DOHH2 (cell line): ENCODE data around the gene LANCL1.

Experiments
- H3F3A ChIP-seq: fragments of 200-600 bp; sonication (generic), shearing (Covaris generic); 2 replicates; pipeline ENCODE4 v1.6.0; 2016; ENCODE audit warnings: antibody characterized with exemption, mild to moderate bottlenecking; ENCODE audit not compliant: control insufficient read depth, insufficient read depth
- H3K27ac ChIP-seq: fragments of 200-600 bp; sonication (generic); 2 replicates; pipeline ENCODE4 v1.5.1; 2014; ENCODE audit warnings: low read depth, mild to moderate bottlenecking, low read length, moderate library complexity
- H3K27me3 ChIP-seq: fragments of 200-600 bp; sonication (generic); 2 replicates; pipeline ENCODE4 v1.6.1; 2014; ENCODE audit warnings: mild to moderate bottlenecking, low read length, mixed read lengths; ENCODE audit not compliant: control insufficient read depth
- H3K36me3 ChIP-seq: fragments of 200-600 bp; sonication (generic); 2 replicates; pipeline ENCODE4 v1.6.1; 2014; ENCODE audit warnings: mild to moderate bottlenecking, low read length, moderate library complexity, mixed read lengths; ENCODE audit not compliant: control insufficient read depth
- H3K4me1 ChIP-seq: fragments of 200-600 bp; sonication (generic); 2 replicates; pipeline ENCODE4 v1.6.1; 2014; ENCODE audit warnings: mild to moderate bottlenecking, low read length, mixed read lengths; ENCODE audit not compliant: control insufficient read depth
- H3K4me2 ChIP-seq: fragments of 200-600 bp; sonication (generic); 2 replicates; pipeline ENCODE4 v1.6.0; 2014; ENCODE audit warnings: mild to moderate bottlenecking, low read length, moderate library complexity
- H3K4me3 ChIP-seq: fragments of 200-600 bp; sonication (generic); 2 replicates; pipeline ENCODE4 v1.5.1; 2014; ENCODE audit warnings: mild to moderate bottlenecking, low read length, mixed read lengths
- H3K79me2 ChIP-seq: fragments of 200-600 bp; sonication (generic); 2 replicates; pipeline ENCODE4 v1.6.1; 2014; ENCODE audit warnings: mild to moderate bottlenecking, low read length, mixed read lengths; ENCODE audit not compliant: control insufficient read depth
- H3K9me2 ChIP-seq: fragments of 200-600 bp; sonication (generic); replicated peaks from 2 replicates; pipeline ENCODE4 v1.6.1; 2014; ENCODE audit warnings: mild to moderate bottlenecking, low read length, mixed read lengths; ENCODE audit not compliant: control insufficient read depth
- H3K9me3 ChIP-seq: fragments of 200-600 bp; sonication (generic); 2 replicates; pipeline ENCODE4 v1.6.1; 2014; ENCODE audit warnings: antibody characterized with exemption, low read length, mixed read lengths; ENCODE audit not compliant: control insufficient read depth, insufficient read depth
- H4K20me1 ChIP-seq: fragments of 200-600 bp; sonication (generic); 2 replicates; pipeline ENCODE4 v1.6.0; 2014; ENCODE audit warnings: low read depth, mild to moderate bottlenecking, antibody characterized with exemption, low read length, moderate library complexity; ENCODE audit not compliant: control insufficient read depth, insufficient read depth
- EZH2phosphoT487 ChIP-seq: fragments of 200-600 bp; sonication (generic); IDR thresholded peaks from 2 replicates; pipeline ENCODE4 v1.6.1; 2017; ENCODE audit warnings: borderline replicate concordance, mild to moderate bottlenecking, antibody characterized with exemption, low read length, moderate library complexity, mixed read lengths
- TF ChIP-seq, protein P1 (sequence below): fragments of 200-600 bp; sonication (generic); IDR thresholded peaks from one replicate; pipeline ENCODE4 v1.5.1; 2014; ENCODE audit warnings: antibody characterized with exemption, mild to moderate bottlenecking, low read depth, low read length; ENCODE audit not compliant: poor library complexity, severe bottlenecking

LANCL1 gene

DNA sequence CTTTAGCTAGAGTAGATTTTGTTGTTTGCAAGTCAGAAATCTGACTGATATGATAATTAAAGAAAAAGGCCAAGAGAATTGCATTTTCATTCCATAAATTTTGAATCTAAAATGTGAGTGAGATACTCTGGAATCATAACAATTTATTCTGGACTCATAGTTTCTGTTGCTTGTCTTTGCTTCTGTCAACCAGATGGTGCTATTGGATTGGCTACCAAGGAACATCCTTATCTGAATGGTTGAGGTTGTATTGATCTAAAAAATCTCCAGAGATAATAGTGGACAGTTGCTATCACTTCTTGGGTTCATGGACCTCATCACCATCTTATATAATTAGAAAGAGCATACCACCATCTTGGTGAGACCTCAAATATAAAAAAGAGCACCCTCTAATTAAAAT lies 45.8 kb upstream of the LANCL1 start:
- H3K9me3 ChIP-seq, result no peaks in the 10 kb centered on the region
- H3K27ac ChIP-seq, result no peak overlapping the region
- no peak overlapping the region for H3K4me3 ChIP-seq
- peaks cover 5% of the 10 kb centered on the region for H3K4me1 ChIP-seq
- H3K27me3 ChIP-seq, result 0 out of 2 replicates have a peak, but pooled peaks cover 2% of the 10 kb centered on the region
- H4K20me1 ChIP-seq, result no peaks in the 10 kb centered on the region
- no peaks in the 10 kb centered on the region for H3K9me2 ChIP-seq
- H3K4me2 ChIP-seq, result no peak overlapping the region
- no peaks in the 10 kb centered on the region for H3F3A ChIP-seq
- no peaks in the 10 kb centered on the region for H3K79me2 ChIP-seq
- no peaks in the 10 kb centered on the region for H3K36me3 ChIP-seq
- TF ChIP-seq, protein P1, sequence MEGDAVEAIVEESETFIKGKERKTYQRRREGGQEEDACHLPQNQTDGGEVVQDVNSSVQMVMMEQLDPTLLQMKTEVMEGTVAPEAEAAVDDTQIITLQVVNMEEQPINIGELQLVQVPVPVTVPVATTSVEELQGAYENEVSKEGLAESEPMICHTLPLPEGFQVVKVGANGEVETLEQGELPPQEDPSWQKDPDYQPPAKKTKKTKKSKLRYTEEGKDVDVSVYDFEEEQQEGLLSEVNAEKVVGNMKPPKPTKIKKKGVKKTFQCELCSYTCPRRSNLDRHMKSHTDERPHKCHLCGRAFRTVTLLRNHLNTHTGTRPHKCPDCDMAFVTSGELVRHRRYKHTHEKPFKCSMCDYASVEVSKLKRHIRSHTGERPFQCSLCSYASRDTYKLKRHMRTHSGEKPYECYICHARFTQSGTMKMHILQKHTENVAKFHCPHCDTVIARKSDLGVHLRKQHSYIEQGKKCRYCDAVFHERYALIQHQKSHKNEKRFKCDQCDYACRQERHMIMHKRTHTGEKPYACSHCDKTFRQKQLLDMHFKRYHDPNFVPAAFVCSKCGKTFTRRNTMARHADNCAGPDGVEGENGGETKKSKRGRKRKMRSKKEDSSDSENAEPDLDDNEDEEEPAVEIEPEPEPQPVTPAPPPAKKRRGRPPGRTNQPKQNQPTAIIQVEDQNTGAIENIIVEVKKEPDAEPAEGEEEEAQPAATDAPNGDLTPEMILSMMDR, result no peak

DNA sequence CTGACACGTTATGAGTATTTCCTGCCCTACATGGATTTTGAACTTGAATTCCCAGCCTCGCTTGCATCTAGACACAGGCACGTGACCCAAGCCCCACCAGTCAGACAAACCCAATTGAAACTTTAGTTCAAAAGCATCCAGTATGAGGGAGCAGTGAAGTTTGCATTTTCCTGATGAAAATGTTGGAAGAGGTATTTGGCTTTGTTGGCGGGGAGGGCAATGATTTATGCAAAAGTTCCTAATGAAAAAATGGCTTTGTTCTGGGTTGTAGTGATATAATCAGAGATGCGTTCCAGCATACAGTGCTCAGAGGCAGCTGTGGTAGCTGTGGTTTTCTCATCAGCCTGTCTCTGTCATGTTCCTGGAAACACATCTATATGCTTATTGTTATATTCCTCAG lies 43.0 kb upstream of the LANCL1 start:
- TF ChIP-seq, protein P1, result no peak
- no peak for TF ChIP-seq EZH2phosphoT487

DNA sequence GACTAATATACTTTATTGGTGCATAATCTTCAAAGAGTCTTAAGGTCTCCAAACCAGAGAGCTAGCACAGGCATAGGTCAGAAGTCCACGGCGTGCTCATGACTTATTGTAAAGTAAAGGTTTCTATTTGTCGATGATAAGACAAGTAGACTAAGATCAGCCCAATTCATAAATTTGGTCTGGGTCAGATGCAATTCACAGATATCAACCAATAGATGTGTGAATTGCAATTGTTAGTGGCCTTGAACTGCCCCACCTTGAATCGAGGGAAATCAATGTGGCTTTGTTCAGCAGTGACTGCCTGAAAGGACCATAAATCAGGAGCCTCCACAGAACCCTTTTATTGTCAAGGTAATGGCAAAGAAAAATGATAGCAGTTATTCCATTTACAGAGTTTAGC lies 40.7 kb upstream of the LANCL1 start:
- Histone ChIP-seq H3K9me3 (no peaks in the 10 kb centered on the region), H3K4me1 (no peaks in the 10 kb centered on the region), H4K20me1 (no peaks in the 10 kb centered on the region), H3K27ac (no peak overlapping the region), H3K9me2 (no peaks in the 10 kb centered on the region), H3K79me2 (no peaks in the 10 kb centered on the region), H3K36me3 (no peaks in the 10 kb centered on the region), H3K4me3 (no peak overlapping the region), H3K27me3 (peaks cover 4% of the 10 kb centered on the region; the same call in 1 of the 2 replicates), H3K4me2 (no peak overlapping the region), H3F3A (no peaks in the 10 kb centered on the region)
- TF ChIP-seq, protein P1, result no peak
- TF ChIP-seq EZH2phosphoT487, result no peak

More for the DNA sequence above, 43.0 kb upstream of the LANCL1 start:
- Histone ChIP-seq H3K4me1 (peaks cover 5% of the 10 kb centered on the region), H3K36me3 (no peaks in the 10 kb centered on the region), H3F3A (no peaks in the 10 kb centered on the region), H3K4me2 (no peak overlapping the region), H3K27me3 (peaks cover 6% of the 10 kb centered on the region; the same call in 1 of the 2 replicates), H3K4me3 (no peak overlapping the region), H3K27ac (no peak overlapping the region), H4K20me1 (no peaks in the 10 kb centered on the region), H3K79me2 (no peaks in the 10 kb centered on the region), H3K9me3 (no peaks in the 10 kb centered on the region), H3K9me2 (no peaks in the 10 kb centered on the region)

DNA sequence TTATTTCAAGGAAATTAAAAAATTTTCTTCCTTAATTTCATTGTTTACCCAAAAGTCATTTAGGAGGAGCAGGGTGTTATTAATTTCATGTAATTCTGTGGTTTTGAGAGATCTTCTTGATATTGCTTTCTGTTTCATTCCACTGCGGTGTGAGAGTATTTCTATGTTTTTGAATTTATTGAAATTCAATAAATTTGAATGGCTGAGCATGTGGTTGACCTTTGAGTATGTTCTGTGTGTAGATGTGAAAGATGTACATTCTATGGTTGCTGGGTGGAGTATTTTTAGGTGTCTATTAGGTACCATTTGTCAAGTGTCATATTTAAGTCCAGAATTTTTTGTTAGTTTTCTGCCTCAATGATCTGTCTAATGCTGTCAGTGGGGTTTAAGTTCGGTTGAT lies 39.4 kb upstream of the LANCL1 start:
- Histone ChIP-seq H3K4me1 (no peaks in the 10 kb centered on the region), H3K9me2 (no peaks in the 10 kb centered on the region), H3K27ac (no peak overlapping the region), H3K4me2 (no peak overlapping the region), H3F3A (no peaks in the 10 kb centered on the region), H3K79me2 (no peaks in the 10 kb centered on the region), H4K20me1 (no peaks in the 10 kb centered on the region), H3K27me3 (peaks cover 4% of the 10 kb centered on the region; the same call in 1 of the 2 replicates), H3K4me3 (no peak overlapping the region), H3K36me3 (no peaks in the 10 kb centered on the region), H3K9me3 (no peaks in the 10 kb centered on the region)
- TF ChIP-seq, protein P1, result no peak
- no peak for TF ChIP-seq EZH2phosphoT487
